GM12878 (cell line): ENCODE data around the gene STT3B. TPM values are rescaled to one million over a fixed set of nuclear protein-coding genes. Genes with fewer than 3 reads are reported as not detected.

Source experiments
- ATAC-seq: fragments of 200-7000 bp; cut with Tn5 transposase; 3 replicates; pipeline ENCODE4 v1.9.1; 2020; ENCODE audit warnings: mild to moderate bottlenecking, moderate library complexity
- BruUV-seq: library from RNA; stranded (reverse); fragments of 400-500 nt; replicated peaks from 2 replicates; lab custom pipeline; 2021; lab: Mats Ljungman, UMichigan
- CTCF ChIA-PET: fragments of 300-600 bp; sonication (Branson Sonifier 250); formaldehyde crosslinking; extraction: SDS; loops from one replicate; lab custom pipeline; 2021; ENCODE audit warnings: inconsistent platforms; lab: Yijun Ruan, JAX
- POLR2A ChIA-PET: fragments of 350-600 bp; formaldehyde crosslinking; extraction: SDS; loops from one replicate; lab custom pipeline; 2021; ENCODE audit warnings: inconsistent platforms; lab: Charles Lee
- RAD21 ChIA-PET: fragments of 300-600 bp; sonication (Branson Sonifier 250); formaldehyde crosslinking; loops from one replicate; lab custom pipeline; 2023; ENCODE audit warnings: antibody characterized with exemption; ENCODE audit not compliant: unreplicated experiment; lab: Charles Lee
- SMC1A ChIA-PET: fragments of 300-600 bp; sonication (Branson Sonifier 250); formaldehyde crosslinking; loops from one replicate; lab custom pipeline; 2023; ENCODE audit not compliant: unreplicated experiment, uncharacterized antibody; lab: Charles Lee
- DNase-seq: peaks from one replicate; pipeline ENCODE4 v3.0.0-alpha.2; 2011; ENCODE audit warnings: low read depth, low spot score
- FAIRE-seq: peaks from 3 replicates; lab custom pipeline; 2011; peaks lifted over from hg19 to GRCh38; lab: Jason Lieb, UNC
- H2AFZ ChIP-seq: 2 replicates; pipeline ENCODE4 v1.6.0; 2011; ENCODE audit warnings: low read depth, low read length, control low read depth; ENCODE audit not compliant: control insufficient read depth
- H3K27ac ChIP-seq: 2 replicates; pipeline ENCODE4 v1.5.1; 2011; ENCODE audit warnings: control low read depth; ENCODE audit not compliant: control insufficient read depth, insufficient read depth
- H3K27me3 ChIP-seq, 2 experiments: replicated peaks in 1 of 2; 2 replicates each; pipeline versions ENCODE4 v1.6.0 to v1.6.1; 2011; ENCODE audit warnings: low read length in 1 of 2; ENCODE audit not compliant: control insufficient read depth in 2 of 2, insufficient read depth in 2 of 2
- H3K36me3 ChIP-seq, 2 experiments: 2 replicates each; pipeline ENCODE4 v1.5.1; 2011; ENCODE audit warnings: low read length in 1 of 2; ENCODE audit not compliant: control insufficient read depth in 2 of 2, insufficient read depth in 2 of 2
- H3K4me1 ChIP-seq: 2 replicates; pipeline ENCODE4 v1.6.1; 2011; ENCODE audit warnings: mild to moderate bottlenecking, low read length, moderate library complexity, mixed read lengths; ENCODE audit not compliant: control insufficient read depth, insufficient read depth
- H3K4me2 ChIP-seq: 2 replicates; pipeline ENCODE4 v1.6.0; 2011; ENCODE audit warnings: control low read depth; ENCODE audit not compliant: control insufficient read depth, insufficient read depth
- H3K4me3 ChIP-seq: fragments of 200-600 bp; sonication (generic); 2 replicates; pipeline ENCODE4 v1.5.1; 2016
- H3K79me2 ChIP-seq: 2 replicates; pipeline ENCODE4 v1.6.0; 2011; ENCODE audit warnings: low read length; ENCODE audit not compliant: control insufficient read depth, insufficient read depth
- H3K9ac ChIP-seq: 2 replicates; pipeline ENCODE4 v1.8.0; 2011; ENCODE audit warnings: low read length, control low read depth, mixed read lengths; ENCODE audit not compliant: control insufficient read depth, insufficient read depth
- H3K9me3 ChIP-seq: replicated peaks from 3 replicates; pipeline ENCODE4 v1.5.1; 2011; ENCODE audit warnings: mild to moderate bottlenecking, low read length; ENCODE audit not compliant: control insufficient read depth, insufficient read depth
- H4K20me1 ChIP-seq: 2 replicates; pipeline ENCODE4 v1.6.0; 2011; ENCODE audit not compliant: control insufficient read depth, insufficient read depth
- ASH2L ChIP-seq: fragments of 300-600, 200-600 bp; sonication (generic); IDR thresholded peaks from 2 replicates; pipeline ENCODE4 v1.6.1; 2017; ENCODE audit warnings: low read depth, mild to moderate bottlenecking, borderline replicate concordance
- BCL11A ChIP-seq: IDR thresholded peaks from 2 replicates; pipeline ENCODE4 v1.6.1; 2011; ENCODE audit warnings: low read depth, low read length
- CBFB ChIP-seq: IDR thresholded peaks from 2 replicates; pipeline ENCODE4 v1.6.1; 2016; ENCODE audit warnings: antibody characterized with exemption, low read depth
- DPF2 ChIP-seq: fragments of 450-650 bp; IDR thresholded peaks from 2 replicates; pipeline ENCODE4 v1.6.1; 2017; ENCODE audit warnings: mild to moderate bottlenecking
- NR2C1 ChIP-seq: fragments of 450-650 bp; IDR thresholded peaks from 2 replicates; pipeline ENCODE4 v1.6.1; 2017; ENCODE audit warnings: antibody characterized with exemption, mild to moderate bottlenecking, moderate library complexity
- RAD51 ChIP-seq: fragments of 450-650 bp; IDR thresholded peaks from 2 replicates; pipeline ENCODE4 v1.6.1; 2016; ENCODE audit warnings: moderate library complexity, mild to moderate bottlenecking, inconsistent platforms
- WRNIP1 ChIP-seq: IDR thresholded peaks from 2 replicates; pipeline ENCODE4 v1.6.1; 2011; ENCODE audit warnings: low read depth, low read length, improper control_type of control experiment, borderline replicate concordance
- ZBTB40 ChIP-seq: fragments of 450-650 bp; IDR thresholded peaks from 2 replicates; pipeline ENCODE4 v1.6.1; 2016; ENCODE audit warnings: mild to moderate bottlenecking, moderate library complexity, borderline replicate concordance
- ZZZ3 ChIP-seq: IDR thresholded peaks from 2 replicates; pipeline ENCODE4 v1.6.1; 2011; ENCODE audit warnings: low read depth; ENCODE audit not compliant: control insufficient read depth, insufficient read length
- WGBS: methylation state at CpG from one replicate; pipeline ENCODE4 v1.1.6; 2016; ENCODE audit warnings: low lambda C conversion rate; ENCODE audit not compliant: insufficient replicate concordance, insufficient coverage; ENCODE audit errors: missing lambda C conversion rate; 5-methylcytosine and 5-hydroxymethylcytosine counted together
- in situ Hi-C: fragments of 300-500 bp; cut with MboI; formaldehyde crosslinking; loops from 9 replicates; pipeline ENCODE4 v1.14.3; 2018; ENCODE audit warnings: mixed read lengths
- intact Hi-C: fragments of 100-400 bp; cut with micrococcal nuclease; formaldehyde crosslinking; loops from one replicate; pipeline ENCODE4 v1.14.2; 2022; ENCODE audit not compliant: unreplicated experiment
- polyA plus RNA-seq, 11 experiments: library from polyadenylated mRNA; depleted of rRNA in 4 of 11; unstranded in 6 of 11; stranded (reverse) in 5 of 11; fragments of >200 nt; fragmentation: Nextera tagmentation in 4 of 11; fragmentation: Illumina TruSeq in 1 of 11; extraction: Ambion mirVana in 4 of 11; extraction: Trizol in 1 of 11; gene quantifications; 1 replicate in 1 of 11; 2 replicates in 10 of 11; pipeline versions ENCODE4 v1.2.1 to v1.2.3, GENCODE V29; 2011 to 2016; ENCODE audit warnings: inconsistent platforms in 2 of 11, missing spikeins in 2 of 11, low read depth in 1 of 11
- total RNA-seq, 4 experiments: library from RNA; depleted of rRNA in 3 of 4; stranded (reverse); fragments of >200 nt in 3 of 4; fragmentation: Illumina TruSeq in 1 of 4; extraction: Trizol in 1 of 4; gene quantifications; 2 replicates each; pipeline versions ENCODE4 v1.2.1 to v1.2.3, GENCODE V29; 2013 to 2021

STT3B gene
- total and polyA plus RNA-seq, 10 of the 15 experiments (the other 5 are each of a cell fraction or from before 2014, with no cell fraction given), result 19.9 to 208 (median 79.6) TPM

- no peaks in the 10 kb centered on the region for H3K36me3 ChIP-seq
- no peak overlapping the region for H3K4me3 ChIP-seq
- H3K4me1 ChIP-seq, result no peaks in the 10 kb centered on the region
- no peak for ATAC-seq
- DNase-seq, result no peak
- no peak for TF ChIP-seq NR2C1
- no peak for TF ChIP-seq ZZZ3
- no peak for TF ChIP-seq DPF2
- no peak for TF ChIP-seq CBFB
- no peak for TF ChIP-seq WRNIP1
- no peak for TF ChIP-seq ASH2L
- TF ChIP-seq BCL11A, result no peak
- TF ChIP-seq ZBTB40, result no peak
- no peak for TF ChIP-seq RAD51
- in situ Hi-C loops, result no loop called here
- CTCF ChIA-PET, result no interaction called here
- no peak overlapping the region for H3K4me2 ChIP-seq
- POLR2A ChIA-PET, result no interaction called here
- SMC1A ChIA-PET, result no interaction called here
- no peaks in the 10 kb centered on the region for H3K27me3 ChIP-seq
- no peak for FAIRE-seq
- intact Hi-C loops, result no loop called here
- RAD21 ChIA-PET, result no interaction called here
- H2AFZ ChIP-seq, result no peak overlapping the region
- WGBS, result 51% methylated on average over 10 of the region's 10 CpGs
- H3K27ac ChIP-seq, result no peak overlapping the region
- no peaks in the 10 kb centered on the region for H4K20me1 ChIP-seq
- no TSS peak for BruUV-seq
- no peak overlapping the region for H3K9ac ChIP-seq
- no peaks in the 10 kb centered on the region; the same call in 2 of the 3 replicates for H3K9me3 ChIP-seq
- no peaks in the 10 kb centered on the region for H3K79me2 ChIP-seq
Observed at GRCh38 chr3:31680072-31680870, 147.5 kb downstream of the STT3B start.
